ENCODE measurements around the gene MAP7.
"Not testable (repeated sequence)": the region's sequence is repeated elsewhere in the genome, so short reads cannot be mapped to it uniquely, and the experiment has no call there.

MAP7 gene

GRCh38 chr6:136331461-136331860 is 218.8 kb downstream of the MAP7 start:
- no peak for DNase-seq

DNA sequence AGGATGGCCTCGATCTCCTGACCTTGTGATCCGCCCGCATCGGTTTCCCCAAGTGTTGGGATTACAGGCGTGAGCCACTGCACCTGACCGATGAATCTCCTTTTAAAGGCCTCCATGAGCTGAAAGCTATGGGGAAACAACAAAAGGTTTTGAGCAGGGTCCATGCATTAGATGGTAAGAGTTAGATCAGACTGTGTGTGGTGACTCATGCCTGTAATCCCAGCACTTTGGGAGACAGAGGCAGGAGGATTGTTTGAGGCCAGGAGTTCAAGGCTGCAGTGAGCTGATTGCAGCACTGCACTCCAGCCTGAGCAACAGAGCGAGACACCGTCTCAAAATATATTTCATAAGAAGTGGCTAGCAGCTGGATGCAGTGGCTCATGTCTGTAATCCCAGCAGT is 219.6 kb downstream of the MAP7 start:
- no peak for DNase-seq

GRCh38 chr6:136326038-136326553 is 224.1 kb downstream of the MAP7 start:
- peak; percentile 3 for DNase-seq

DNA sequence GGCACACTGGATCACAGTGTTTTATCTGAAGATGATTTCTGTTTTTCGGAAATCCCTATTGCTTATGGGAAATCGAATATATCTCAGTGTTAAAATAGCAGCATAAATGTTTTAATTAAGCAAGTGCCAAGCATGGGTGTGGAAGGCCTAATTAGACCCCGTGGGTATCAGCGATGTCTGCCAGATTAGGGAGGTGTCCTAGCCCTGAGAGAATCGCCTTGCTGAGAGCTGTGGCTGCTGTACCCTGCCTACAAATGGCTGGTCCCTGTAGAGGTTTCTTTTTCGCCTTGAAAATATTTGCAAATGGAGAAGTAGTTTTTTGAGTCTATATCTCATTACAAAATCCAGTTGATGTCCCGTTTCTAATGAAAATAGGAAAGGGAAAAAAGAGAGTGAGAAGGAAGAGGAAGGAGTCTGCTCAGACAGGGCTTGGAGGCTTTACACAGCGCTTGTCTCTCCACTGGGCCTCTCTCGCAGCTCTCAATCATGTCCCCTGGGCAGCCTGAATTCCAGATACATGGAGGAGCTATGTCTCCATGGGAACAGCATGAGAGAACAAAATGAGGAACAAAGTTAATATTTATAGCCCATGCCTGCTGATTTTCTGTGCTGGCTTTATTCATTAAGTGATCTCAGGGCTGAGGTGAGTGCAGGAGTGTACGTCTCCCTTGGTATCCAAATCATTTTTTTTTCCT is 225.4 kb downstream of the MAP7 start:
- no peak for DNase-seq

GRCh38 chr6:136323431-136324112 is 226.7 kb downstream of the MAP7 start:
- DNase-seq: no peak

GRCh38 chr6:136319732-136320131 is 230.5 kb downstream of the MAP7 start:
- no peak for DNase-seq

DNA sequence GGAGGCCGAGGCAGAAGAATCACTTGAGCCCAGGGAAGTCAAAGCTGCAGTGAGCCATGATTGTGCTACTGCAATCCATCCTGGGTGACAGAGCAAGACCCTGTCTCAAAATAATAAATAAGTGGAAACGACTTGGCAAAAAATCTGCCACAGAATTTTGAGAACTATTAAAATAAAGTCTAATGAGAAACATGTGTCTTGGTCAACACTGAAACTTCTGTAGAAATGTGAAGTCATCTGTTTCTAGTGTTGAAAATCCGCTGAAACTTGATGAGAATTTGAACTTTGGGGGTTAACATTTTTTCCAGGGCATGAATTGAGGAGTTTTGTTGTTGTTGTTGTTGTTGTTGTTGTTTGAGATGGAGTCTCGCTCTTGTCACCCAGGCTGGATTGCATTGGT is 231.5 kb downstream of the MAP7 start:
- no peak for DNase-seq

DNA sequence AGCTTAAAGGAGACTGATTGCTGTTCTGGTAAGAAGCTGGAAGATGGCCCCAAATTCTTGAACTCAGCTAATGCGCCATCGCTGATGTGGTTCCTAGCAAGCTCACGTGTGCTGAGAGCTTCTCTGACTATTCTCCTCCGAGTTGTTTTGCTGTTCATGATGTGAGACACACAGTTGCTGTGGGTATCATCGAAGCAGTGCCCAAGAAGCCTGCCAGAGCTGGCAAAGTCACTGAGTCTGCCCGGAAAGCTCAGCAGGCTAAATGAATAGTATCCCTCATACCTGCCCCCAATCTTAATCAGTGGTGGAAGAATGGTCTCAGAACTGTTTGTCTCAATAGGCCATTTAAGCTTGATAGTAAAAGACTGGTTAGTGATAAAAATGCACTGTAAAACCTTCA is 232.3 kb downstream of the MAP7 start:
- DNase-seq: no peak

DNA sequence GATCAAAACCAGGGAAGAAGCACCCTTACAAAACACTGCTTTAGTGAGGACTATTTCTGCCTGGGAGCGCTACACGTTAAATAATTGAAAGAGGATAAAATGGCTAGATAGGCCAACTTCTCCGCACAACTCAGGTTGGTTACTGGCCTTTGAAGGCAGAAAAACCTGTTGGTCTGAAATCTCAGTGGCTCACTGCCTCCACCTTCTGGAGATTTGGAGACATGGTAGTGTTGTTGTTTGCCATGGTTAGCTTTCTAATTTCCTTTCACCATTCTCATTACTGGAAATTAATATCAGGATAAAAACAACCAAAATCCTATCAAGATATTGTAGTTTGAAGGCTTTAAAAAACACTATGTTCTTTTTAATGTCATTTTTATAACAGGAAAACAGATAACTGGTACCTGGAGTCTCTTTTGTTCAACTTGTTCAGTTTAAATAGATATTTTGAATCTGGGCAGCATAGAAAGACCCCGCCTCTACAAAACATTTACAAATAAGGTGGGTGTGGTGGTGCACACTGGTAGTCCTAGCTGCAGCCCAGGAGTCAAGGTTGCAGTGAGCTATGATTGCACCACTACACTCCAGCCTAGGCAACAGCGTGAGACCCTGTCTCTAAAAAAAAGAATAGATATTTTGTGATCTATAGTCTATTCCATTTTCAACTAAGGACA is 233.1 kb downstream of the MAP7 start:
- DNase-seq: no peak

GRCh38 chr6:136315594-136315993 is 234.6 kb downstream of the MAP7 start:
- DNase-seq: no peak

DNA sequence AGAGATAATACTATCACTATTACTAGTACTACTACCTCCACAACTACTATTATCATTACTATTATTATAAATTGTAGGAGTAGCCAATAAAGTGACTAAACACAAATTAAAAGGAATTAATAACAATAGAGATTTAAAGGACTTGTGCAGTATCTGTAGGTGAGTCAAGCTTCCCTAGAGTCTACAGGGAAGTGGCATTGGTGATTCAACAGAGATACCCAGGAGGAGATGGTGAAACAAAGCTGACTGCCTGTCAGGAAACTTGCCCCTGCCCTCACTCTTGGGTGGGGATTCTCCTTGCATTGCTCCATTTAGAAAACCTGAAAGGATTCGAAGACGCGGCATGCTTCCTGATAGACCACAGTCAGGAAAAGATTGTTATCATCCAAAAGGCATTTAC is 237.2 kb downstream of the MAP7 start:
- no peak for DNase-seq

DNA sequence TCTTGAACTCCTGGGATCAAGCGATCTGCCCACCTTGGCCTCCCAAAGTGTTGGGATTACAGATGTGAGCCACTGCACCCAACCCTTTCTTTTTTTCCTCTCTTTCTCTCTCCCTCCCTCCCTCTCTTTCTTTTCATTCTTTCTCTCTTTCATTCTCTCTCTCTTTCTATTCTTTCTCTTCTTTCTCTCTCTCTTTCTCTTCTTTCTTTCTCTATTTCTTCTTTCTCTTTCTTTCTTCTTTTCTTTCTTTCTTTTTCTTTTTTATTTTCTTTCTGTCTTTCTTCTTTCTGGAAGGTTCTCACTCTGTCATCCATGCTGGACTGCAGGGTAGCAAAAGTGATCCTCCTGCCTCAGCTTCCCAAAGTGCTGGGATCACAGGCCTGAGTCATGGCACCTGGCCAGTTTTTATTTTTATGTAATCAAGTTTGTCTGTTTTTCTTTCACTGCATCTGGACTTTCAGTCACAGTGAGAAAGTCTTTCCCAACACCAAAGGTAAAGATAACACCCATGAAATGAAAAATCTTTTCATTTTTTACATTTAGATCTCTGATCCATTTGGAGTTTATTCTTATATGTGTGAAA is 240.4 kb downstream of the MAP7 start:
- no peak for DNase-seq

- DNase-seq: no peak
Observed at GRCh38 chr6:136309171-136309570, 241.1 kb downstream of the MAP7 start.

DNA sequence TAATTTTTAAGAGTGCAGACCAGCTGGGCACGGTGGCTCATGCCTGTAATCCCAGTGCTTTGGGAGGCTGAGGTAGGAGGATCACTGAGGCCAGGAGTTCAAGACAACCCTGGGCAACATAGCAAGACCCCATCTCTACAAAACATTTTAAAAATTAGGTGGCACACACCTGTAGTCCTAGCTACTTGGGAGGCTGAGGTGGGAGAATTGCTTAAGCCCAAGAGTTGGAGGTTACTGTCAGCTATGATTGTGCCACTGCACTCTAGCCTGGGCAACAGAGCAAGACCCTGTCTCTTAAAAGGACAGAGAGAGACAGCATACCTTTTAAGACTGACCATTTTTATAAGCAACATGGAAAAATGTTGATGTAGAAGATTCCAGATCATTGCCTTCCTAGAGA is 241.8 kb downstream of the MAP7 start:
- not testable (repeated sequence) for DNase-seq

DNA sequence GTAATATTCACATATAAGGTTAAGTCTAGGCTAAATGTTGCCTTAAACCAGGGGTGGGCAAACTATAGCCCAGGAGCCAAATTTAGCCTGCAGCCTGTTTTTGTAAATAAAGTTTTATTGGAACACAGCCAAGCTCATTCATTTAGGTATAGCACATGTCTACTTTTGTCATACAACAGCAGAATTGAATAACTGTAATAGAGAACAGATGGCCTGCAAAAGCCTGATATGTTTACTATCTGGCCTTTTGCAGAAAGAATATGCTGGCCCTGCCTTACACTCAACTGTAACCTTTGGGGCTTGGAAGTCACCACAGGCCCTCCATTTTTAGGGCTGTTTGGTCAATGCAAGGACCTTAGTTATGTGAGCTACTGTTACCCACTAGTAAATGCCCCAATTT is 242.9 kb downstream of the MAP7 start:
- DNase-seq: no peak

GRCh38 chr6:136306466-136306865 is 243.8 kb downstream of the MAP7 start:
- no peak for DNase-seq

DNA sequence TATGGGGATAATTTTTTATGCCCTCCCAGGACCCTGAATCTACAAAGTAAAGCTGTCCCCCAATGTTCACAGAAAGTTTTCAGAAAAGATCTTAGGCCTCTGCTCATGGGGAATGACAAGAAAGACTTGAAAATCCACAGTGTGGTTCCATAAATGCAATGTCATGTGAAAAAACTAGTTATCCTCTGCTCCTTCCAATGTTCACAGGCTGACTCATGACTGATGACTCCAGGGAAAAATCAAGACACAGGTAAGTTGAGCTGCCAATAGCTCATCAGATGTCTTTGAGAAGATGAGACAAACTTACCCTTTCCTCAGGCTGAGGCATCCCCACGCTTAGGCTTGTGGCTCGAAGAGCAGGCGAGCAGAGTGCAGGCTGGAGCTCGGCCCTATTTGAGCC is 245.8 kb downstream of the MAP7 start:
- DNase-seq: no peak

DNA sequence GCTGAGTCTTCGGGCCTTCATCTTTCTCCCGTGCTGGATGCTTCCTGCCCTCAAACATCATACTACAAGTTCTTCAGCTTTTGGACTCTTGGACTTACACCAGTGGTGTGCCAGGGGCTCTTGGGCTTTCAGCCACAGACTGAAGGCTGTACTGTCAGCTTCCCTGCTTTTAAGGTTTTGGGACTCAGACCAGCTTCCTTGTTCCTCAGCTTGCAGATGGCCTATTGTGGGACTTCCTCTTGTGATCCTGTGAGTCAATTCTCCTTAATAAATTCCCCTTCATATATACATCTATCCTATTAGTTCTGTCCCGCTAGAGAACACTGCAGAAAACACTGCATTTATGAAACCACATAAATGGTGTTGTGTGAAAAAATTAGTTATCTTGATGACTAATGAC is 246.7 kb downstream of the MAP7 start:
- DNase-seq: no peak

GRCh38 chr6:136294621-136295020 is 255.6 kb downstream of the MAP7 start:
- DNase-seq: no peak
